H7 (cell line): ENCODE data around the gene COL15A1. TPM values are rescaled to one million over a fixed set of nuclear protein-coding genes. Genes with fewer than 3 reads are reported as not detected.

ENCODE experiments used
- DNase-seq: peaks from one replicate; pipeline ENCODE4 v3.0.0; 2012
- H3K27me3 ChIP-seq: 2 replicates; pipeline ENCODE4 v1.6.0; 2011; ENCODE audit warnings: mild to moderate bottlenecking, low read length; ENCODE audit not compliant: control insufficient read depth, insufficient read depth
- H3K36me3 ChIP-seq: replicated peaks from 2 replicates; pipeline ENCODE4 v1.5.1; 2011; ENCODE audit warnings: low read length; ENCODE audit not compliant: control insufficient read depth, insufficient read depth
- H3K4me3 ChIP-seq: 2 replicates; pipeline ENCODE4 v1.5.1; 2011; ENCODE audit warnings: low read depth, mild to moderate bottlenecking, control low read depth, low read length, moderate library complexity; ENCODE audit not compliant: insufficient read depth
- total RNA-seq: library from RNA; depleted of rRNA; stranded (reverse); fragments of >200 nt; shearing (Covaris generic); gene quantifications from 2 replicates; pipeline ENCODE4 v1.2.3, GENCODE V29; 2014

Gene COL15A1
- total RNA-seq, 1 experiment from 2014 or later, result not detected

DNA sequence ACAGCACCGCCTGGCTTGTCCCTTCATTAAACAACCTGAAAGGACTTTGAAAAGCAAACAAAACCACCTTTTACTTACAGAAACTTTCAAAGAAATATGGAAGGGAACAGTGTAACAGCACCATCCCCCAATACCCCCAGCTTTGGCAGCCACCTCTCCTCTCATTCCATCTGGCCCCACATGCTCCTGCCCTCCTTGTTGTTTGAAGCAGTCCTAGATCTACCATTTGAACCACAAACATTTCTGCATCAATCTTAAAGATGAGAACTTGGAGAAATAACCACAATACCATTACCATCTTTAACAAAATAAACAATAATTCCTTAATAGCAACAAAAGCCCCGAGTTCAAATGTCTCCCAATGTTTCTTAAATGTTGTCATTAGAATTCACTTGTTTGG is 17.8 kb upstream of the COL15A1 start:
- H3K27me3 ChIP-seq, result no peaks in the 10 kb centered on the region
- no peaks in the 10 kb centered on the region for H3K36me3 ChIP-seq
- no peak for DNase-seq
- no peak overlapping the region for H3K4me3 ChIP-seq

DNA sequence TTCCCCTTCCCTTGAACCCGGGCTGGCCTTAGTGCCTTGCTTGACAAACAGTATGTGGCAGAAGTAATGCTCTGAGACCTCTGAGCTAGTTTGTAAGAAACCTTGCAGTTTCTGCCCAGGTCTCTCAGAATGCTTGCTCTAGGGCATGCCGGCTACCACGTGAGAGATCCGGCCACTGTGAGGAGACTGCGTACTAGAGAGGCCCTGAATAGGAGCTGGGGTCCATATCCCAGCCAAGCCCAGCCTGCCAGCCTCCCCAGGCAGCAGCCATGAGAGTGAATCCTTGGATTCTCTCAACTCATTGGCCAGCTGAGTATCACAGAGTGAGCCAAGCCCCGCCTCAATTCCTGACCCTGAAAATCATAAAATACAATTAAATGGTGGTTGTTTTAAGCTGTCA is 16.0 kb upstream of the COL15A1 start:
- DNase-seq, result peak; percentile 61
- Histone ChIP-seq H3K36me3 (no peaks in the 10 kb centered on the region), H3K4me3 (no peak overlapping the region), H3K27me3 (no peaks in the 10 kb centered on the region)

DNA sequence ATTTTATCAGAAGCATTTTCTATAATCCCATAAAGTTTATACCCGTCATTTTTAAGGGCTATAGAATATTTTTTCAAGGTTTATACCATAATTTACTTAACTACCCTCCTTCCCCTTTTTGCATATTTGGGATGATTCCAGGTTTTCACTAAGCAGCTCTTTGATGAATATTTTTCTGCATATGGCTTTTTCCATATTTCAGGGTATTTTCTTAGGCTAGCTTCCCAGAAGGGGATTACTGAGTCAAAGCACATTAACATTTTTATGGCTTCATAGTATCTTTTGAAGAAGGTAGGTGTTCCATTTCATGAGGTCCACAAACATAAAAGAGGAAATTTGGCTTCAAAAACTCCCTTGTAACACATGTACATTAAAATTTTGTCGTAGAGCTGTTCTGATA is 14.6 kb upstream of the COL15A1 start:
- H3K4me3 ChIP-seq, result no peak overlapping the region
- no peaks in the 10 kb centered on the region for H3K27me3 ChIP-seq
- DNase-seq, result no peak
- H3K36me3 ChIP-seq, result no peaks in the 10 kb centered on the region

DNA sequence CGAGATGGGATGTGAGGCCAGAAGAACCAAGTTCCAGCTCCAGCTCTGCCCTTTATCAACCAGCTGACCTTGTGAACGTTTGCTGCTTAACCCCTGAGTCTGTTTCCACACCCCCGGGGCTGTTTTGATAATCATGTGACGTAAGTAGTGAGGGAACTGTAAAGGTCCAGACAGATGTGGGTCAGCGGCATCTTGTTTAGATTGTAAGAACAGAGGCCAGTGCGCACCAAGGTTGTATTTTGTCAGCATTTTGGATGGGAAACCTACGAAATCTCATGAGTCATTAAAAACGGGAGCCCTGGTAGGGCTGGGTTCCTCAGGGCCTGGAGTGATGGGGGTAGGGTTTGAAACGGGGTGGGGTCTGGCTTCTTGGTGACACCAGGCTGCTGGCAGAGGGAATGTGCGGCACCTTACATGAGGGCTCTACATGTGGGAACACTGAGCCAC is 13.8 kb upstream of the COL15A1 start:
- no peak for DNase-seq
- H3K36me3 ChIP-seq, result no peaks in the 10 kb centered on the region
- no peaks in the 10 kb centered on the region for H3K27me3 ChIP-seq
- H3K4me3 ChIP-seq, result no peak overlapping the region

DNA sequence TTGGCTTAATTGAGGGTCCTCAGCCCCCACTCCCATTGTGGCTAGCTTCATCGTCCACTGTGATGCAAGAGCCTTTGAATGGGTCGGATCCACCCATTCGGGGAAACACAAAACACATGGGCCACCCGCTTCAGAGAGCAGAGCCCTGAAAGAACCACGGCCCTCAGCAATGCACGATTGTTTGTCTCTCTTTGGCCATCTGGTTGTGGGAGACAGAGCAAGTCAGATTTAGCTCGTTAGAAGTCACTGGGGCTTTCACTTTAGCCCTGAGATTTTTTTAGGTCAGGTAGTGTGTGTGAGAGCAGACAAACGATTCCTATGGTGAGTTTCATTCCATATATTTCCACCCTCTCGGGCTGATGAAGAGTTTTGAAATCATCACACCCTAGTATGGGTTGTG is 12.9 kb upstream of the COL15A1 start:
- DNase-seq, result no peak
- no peaks in the 10 kb centered on the region for H3K36me3 ChIP-seq
- no peaks in the 10 kb centered on the region for H3K27me3 ChIP-seq
- H3K4me3 ChIP-seq, result no peak overlapping the region

DNA sequence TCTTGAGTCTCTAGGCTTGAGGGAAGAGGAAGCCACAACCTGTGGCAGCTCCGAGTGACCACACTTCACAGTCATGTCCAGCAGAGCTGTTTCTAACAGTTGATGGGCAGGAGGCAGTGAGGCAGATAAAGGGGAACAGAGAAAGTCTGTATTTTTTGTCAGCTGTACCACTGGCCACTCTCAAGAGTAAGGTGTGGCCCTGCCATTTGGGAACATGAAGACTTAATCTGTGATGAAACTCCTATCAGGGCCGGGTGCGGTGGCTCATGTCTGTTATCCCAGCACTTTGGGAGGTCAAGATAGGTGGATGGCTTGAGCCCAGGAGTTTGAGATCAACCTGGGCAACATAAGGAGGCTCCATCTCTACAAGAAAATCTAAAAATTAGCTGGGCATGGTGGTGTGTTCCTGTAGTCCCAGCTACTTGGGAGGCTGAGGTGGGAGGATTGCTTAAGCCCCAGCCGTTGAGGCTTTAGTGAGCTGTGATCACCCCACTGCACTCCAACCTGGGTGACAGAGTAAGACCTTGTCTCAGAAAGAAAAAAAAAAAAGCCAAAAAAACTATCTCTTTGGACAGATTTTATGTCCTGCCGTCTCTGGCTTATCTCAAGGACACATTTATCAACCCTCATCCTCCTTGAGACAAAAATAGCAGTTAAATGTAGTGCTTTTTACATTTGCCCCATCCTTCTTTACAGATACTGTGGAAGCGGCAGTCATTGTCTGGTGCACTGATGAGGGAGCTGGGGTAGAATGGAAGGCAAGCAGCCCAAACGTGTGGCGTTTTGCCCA is 11.9 kb upstream of the COL15A1 start:
- no peaks in the 10 kb centered on the region for H3K36me3 ChIP-seq
- no peak for DNase-seq
- H3K4me3 ChIP-seq, result no peak overlapping the region
- no peaks in the 10 kb centered on the region for H3K27me3 ChIP-seq

DNA sequence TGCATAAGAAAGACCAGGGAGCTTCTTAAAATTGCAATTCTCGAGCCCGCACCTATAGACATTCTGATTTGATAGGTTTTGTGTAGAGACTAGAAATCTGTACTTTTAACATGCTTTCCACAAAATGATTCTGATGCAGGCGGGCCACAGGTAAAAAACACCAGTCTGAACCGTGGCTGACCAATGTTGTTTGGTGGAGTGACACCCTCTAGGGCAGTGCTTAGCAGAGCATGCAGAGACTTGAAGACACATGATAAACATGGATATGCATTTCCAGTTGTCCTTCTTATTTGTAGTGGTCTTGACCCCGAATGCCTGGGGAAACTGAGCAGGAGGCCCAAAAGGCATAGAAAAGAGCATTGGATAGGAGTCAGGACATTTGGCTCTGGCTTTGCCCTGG is 10.5 kb upstream of the COL15A1 start:
- no peak overlapping the region for H3K4me3 ChIP-seq

DNA sequence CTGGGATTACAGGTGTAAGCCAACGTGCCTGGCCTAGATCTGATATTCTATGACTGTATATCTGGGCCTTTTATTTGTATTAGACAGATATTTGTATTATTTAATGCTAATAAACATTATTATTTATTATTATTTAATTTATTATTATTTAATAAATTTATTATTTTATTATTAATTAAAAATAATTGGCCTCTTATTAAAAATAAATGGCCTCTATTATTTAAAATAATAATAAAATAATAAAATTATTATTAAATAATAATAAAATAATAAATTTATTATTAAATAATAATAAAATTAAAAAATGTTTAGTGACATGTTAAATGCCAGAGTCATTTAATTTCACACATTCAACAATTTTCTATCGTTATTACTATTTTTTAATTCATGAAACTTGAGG is 9.8 kb upstream of the COL15A1 start:
- Histone ChIP-seq H3K36me3 (no peaks in the 10 kb centered on the region), H3K27me3 (no peaks in the 10 kb centered on the region; the same call in 1 of the 2 replicates), H3K4me3 (no peak overlapping the region)
- DNase-seq, result no peak

More for the DNA sequence above, 10.5 kb upstream of the COL15A1 start:
- Histone ChIP-seq H3K36me3 (no peaks in the 10 kb centered on the region), H3K27me3 (no peaks in the 10 kb centered on the region)
- DNase-seq, result no peak

DNA sequence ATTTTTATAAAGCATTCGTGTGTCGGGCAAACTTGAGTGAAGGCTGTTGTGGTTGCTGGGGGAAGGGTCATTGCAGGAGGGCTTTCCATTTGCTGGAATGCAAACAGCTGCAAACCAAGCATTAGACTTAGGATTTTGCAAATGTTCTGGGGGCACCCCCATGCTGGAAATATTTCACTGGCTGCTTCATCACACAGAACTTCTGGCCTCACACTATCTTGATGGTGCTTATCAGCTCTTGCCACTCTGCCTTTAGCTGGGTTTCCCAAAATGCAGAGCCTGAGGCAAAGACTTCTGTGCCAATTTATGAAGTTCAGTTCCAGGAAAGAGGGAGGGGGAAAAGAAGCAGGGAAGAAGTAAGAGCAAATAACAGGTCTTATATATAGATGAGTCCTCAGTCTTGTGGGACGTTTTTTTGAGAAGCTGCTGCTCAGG is 8.6 kb upstream of the COL15A1 start:
- Histone ChIP-seq H3K27me3 (peaks cover 1% of the 10 kb centered on the region; the same call in 1 of the 2 replicates), H3K4me3 (no peak overlapping the region)
- no peak for DNase-seq

DNA sequence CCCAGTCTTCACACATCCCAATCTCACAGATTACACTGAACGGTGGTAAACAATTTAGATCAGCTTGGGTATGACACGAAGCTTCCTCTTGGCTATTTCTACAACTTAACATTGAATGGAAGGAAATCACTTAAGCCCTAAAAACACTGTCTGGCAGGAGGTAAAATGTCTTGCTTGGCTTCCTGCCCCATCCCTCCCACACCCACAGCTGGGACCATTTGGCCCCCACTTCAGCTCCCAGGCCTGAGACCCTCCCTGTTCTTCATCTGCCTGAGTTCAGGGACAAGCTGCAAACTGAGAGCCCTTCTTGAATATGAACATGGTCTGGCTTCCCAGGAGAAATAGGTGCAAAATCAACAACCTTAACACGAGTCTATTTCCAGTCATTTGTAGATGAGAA is 3.4 kb upstream of the COL15A1 start:
- H3K36me3 ChIP-seq, result no peaks in the 10 kb centered on the region
- no peak for DNase-seq
- H3K4me3 ChIP-seq, result no peak overlapping the region
- peaks cover 40% of the 10 kb centered on the region for H3K27me3 ChIP-seq

More for the DNA sequence above, 8.6 kb upstream of the COL15A1 start:
- no peaks in the 10 kb centered on the region for H3K36me3 ChIP-seq

DNA sequence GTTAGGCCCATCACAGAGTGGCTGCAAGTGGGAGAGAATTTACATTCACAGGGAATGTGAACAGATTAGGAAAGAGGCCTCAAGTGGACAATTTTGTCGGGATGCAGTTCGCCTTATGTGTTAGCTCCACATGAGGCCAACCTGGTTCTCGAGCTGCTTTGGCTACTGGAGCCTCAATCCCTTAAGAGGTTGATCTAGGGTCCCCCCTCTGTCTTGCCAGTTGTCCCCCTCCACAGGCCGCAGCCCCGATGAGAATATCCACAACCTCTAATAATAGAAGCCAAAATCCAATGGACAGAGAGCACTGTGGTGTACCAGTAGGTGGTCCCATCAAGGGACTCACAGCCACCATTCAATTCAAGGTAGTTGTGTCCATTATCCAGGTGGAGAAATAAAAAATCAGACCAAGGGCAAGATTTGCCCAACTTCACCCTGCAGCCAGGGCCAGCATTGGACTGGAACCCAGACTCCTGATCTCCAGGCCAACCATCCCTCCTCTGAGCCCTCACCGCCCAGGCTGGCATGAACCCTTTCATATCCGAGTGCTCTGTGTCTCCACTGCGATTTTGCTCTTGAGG is 1.7 kb upstream of the COL15A1 start:
- Histone ChIP-seq H3K27me3 (peaks cover 44% of the 10 kb centered on the region), H3K4me3 (no peak overlapping the region), H3K36me3 (no peaks in the 10 kb centered on the region)
- no peak for DNase-seq

DNA sequence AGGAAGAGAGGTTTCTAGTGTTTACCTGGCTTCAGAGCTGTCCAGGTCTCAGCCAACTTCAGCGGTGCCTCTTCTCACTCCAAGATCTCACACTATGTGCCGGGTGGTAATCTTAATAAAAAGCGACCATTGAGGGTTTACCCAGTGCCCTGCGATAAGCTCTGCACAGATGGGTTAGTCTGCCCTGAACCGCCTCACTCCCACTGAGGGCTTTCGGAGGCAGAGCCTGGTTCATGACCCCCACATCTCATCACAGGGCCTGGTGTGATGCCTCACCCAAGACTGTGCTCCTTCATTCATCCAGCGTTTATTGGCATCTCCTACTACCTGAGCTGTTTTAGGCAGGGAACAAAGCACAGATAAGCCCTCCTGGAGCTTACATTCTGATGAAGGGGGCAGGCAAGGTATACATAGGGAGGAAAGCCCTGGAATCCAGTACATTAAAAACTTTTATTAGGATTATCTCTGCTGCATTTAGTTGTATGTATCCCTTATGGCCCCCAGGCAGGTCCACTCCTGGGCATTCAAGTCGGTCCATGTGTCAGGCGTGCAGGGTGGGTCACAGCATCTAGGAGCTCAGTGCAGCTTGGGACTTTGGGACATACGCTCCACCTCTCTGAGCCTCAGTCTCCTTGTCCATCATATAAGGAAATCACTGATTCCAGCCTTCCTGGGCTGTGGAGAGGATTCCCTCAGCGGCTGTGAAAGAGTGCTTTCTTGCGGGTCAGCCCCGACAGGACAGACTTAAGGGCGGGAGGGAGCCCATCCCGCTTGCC is 613 bp upstream of the COL15A1 start:
- Histone ChIP-seq H3K4me3 (peak overlapping the region; percentile 48), H3K27me3 (peaks cover 44% of the 10 kb centered on the region), H3K36me3 (no peaks in the 10 kb centered on the region)
- peak; percentile 30 for DNase-seq

DNA sequence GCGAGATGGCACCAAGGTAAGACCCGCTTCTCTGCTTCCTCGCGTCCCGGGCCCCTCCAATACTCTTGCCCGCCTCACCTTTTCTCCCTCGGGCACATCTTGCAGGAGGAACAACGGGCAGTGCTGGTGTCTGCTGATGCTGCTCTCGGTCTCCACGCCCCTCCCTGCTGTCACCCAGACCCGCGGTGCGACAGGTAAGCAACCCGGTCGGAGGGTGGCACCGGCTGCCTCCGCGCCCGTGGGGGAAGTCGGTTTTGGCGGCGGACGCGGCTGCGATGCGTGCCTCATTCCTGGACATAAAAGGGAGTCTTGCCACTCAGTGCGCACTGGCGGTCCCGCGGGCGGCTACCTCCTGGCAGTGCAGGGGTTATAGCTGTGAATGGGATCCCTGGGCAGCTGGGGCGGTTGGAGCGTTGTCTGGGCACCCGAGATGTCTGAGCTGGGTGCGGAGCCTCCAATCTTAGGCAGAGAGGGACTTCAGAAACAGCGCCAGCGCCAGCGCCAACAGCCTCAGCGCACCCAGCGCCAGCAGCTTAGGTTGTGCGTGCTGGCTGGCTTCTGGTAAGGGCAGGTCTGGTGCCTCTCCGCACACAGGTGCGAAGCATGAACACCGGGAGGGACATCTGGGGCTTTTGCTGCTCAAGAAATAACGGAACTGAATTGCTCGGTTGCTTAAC is 488 bp downstream of the COL15A1 start:
- no peaks in the 10 kb centered on the region for H3K36me3 ChIP-seq
- H3K4me3 ChIP-seq, result peak overlapping the region; percentile 48
- H3K27me3 ChIP-seq, result peaks cover 44% of the 10 kb centered on the region
- peak; percentile 74 for DNase-seq

DNA sequence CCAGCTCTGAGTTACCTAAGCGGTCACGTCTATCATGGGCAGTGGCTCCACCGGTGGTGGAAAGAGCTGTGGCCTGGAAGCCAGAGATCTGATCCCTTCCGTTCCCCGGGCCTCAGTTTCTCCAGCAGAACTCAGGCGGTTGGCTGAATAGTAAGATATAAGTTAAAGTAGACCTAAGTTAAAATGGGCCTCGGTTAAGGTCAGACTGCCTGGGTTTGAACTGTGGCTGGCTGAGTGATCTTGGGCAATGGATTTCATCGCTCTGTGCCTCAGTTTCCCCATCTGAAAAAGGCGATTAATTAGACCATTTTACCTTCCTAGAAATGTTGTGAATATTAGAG is 997 bp downstream of the COL15A1 start:
- DNase-seq, result no peak
- H3K36me3 ChIP-seq, result no peaks in the 10 kb centered on the region
- H3K27me3 ChIP-seq, result peaks cover 44% of the 10 kb centered on the region
- H3K4me3 ChIP-seq, result no peak overlapping the region
